GM18867 (cell line): ENCODE measurements around the gene MVB12B.

Source experiments
- ATAC-seq: cut with Tn5 transposase; IDR thresholded peaks from one replicate; pipeline ENCODE4 v1.9.1; 2021; ENCODE audit warnings: mild to moderate bottlenecking, moderate library complexity; ENCODE audit not compliant: unreplicated experiment

Gene MVB12B

GRCh38 chr9:126448865-126449577 is 122.4 kb downstream of the MVB12B start:
- ATAC-seq, result no peak

GRCh38 chr9:126449725-126450667 is 123.4 kb downstream of the MVB12B start:
- no peak for ATAC-seq

GRCh38 chr9:126450668-126451205 is 124.1 kb downstream of the MVB12B start:
- no peak for ATAC-seq

- ATAC-seq, result no peak
Measured at GRCh38 chr9:126451316-126451885, 124.8 kb downstream of the MVB12B start.

- ATAC-seq, result no peak
Measured at GRCh38 chr9:126452106-126452505, 125.5 kb downstream of the MVB12B start.

GRCh38 chr9:126453156-126453963 is 126.7 kb downstream of the MVB12B start:
- ATAC-seq, result no peak

- no peak for ATAC-seq
Measured at GRCh38 chr9:126454215-126454614, 127.6 kb downstream of the MVB12B start.

- ATAC-seq, result no peak
Measured at GRCh38 chr9:126454795-126455194, 128.2 kb downstream of the MVB12B start.

- ATAC-seq, result no peak
Measured at GRCh38 chr9:126456441-126457174, 130.0 kb downstream of the MVB12B start.

- ATAC-seq, result no peak
Measured at GRCh38 chr9:126457175-126457547, 130.5 kb downstream of the MVB12B start.

GRCh38 chr9:126457890-126458289 is 131.3 kb downstream of the MVB12B start:
- ATAC-seq, result no peak

- no peak for ATAC-seq
Measured at GRCh38 chr9:126459126-126459525, 132.5 kb downstream of the MVB12B start.

GRCh38 chr9:126459546-126459945 is 132.9 kb downstream of the MVB12B start:
- no peak for ATAC-seq

GRCh38 chr9:126459965-126460843 is 133.6 kb downstream of the MVB12B start:
- ATAC-seq, result no peak

- no peak for ATAC-seq
Measured at GRCh38 chr9:126461029-126461428, 134.4 kb downstream of the MVB12B start.

GRCh38 chr9:126461608-126462007 is 135.0 kb downstream of the MVB12B start:
- no peak for ATAC-seq

GRCh38 chr9:126462617-126463016 is 136.0 kb downstream of the MVB12B start:
- no peak for ATAC-seq

- no peak for ATAC-seq
Measured at GRCh38 chr9:126463426-126463825, 136.8 kb downstream of the MVB12B start.
